Colonic mucosa (tissue), 4 donors: ENCODE results near the gene MB21D2. TPM values are rescaled to one million over a fixed set of nuclear protein-coding genes. Genes with fewer than 3 reads are reported as not detected.

ENCODE experiments used
- DNase-seq: peaks from one replicate; pipeline ENCODE4 v3.0.0-alpha.2; 2020
- H3K27ac ChIP-seq: fragments of 200-600 bp; one replicate; pipeline ENCODE4 v1.8.0; 2021
- H3K27me3 ChIP-seq: fragments of 200-600 bp; one replicate; pipeline ENCODE4 v1.8.0; 2021
- H3K36me3 ChIP-seq: fragments of 200-600 bp; one replicate; pipeline ENCODE4 v1.8.0; 2021
- H3K4me1 ChIP-seq: fragments of 200-600 bp; one replicate; pipeline ENCODE4 v1.8.0; 2021; ENCODE audit warnings: mild to moderate bottlenecking
- H3K4me3 ChIP-seq: fragments of 200-600 bp; one replicate; pipeline ENCODE4 v1.8.0; 2021
- H3K9ac ChIP-seq, 2 donors: one replicate each; pipeline ENCODE4 v1.7.0; 2013; ENCODE audit warnings: control low read depth in 2 of 2, low read depth in 2 of 2, low read length in 2 of 2
- H3K9me3 ChIP-seq: fragments of 200-600 bp; one replicate; pipeline ENCODE4 v1.8.0; 2021
- intact Hi-C: fragments of 100-400 bp; cut with DNase I; formaldehyde crosslinking; loops from one replicate; pipeline ENCODE4 v1.14.1; 2022
- total RNA-seq, 2 donors: library from RNA; stranded (reverse); fragmentation: NEBNext Ultra II Directional in 1 of 2; extraction: Animal tissue kit (Norgen Biotek cat#: 25700) in 1 of 2; gene quantifications; one replicate each; pipeline ENCODE4 v1.2.1, GENCODE V29; 2021
- TF ChIP-seq, protein P1 (sequence below): fragments of 200-600 bp; IDR thresholded peaks from one replicate; pipeline ENCODE4 v1.8.0; 2022; ENCODE audit warnings: antibody characterized with exemption, mild to moderate bottlenecking
- donor health status: healthy.
- donor health status: DM: no; HTN: no; CAD: no.
- donor health status: DM: no; HTN: no; CAD: no.

MB21D2 gene
- total RNA-seq, 2 donors from 2014 or later, result 2.8 to 4.4 TPM

GRCh38 chr3:192747145-192747544 lies 170.5 kb downstream of the MB21D2 start:
- no peak overlapping the region for H3K9ac ChIP-seq
- no peak for DNase-seq
- no peaks in the 10 kb centered on the region for H3K9me3 ChIP-seq
- TF ChIP-seq, protein P1, sequence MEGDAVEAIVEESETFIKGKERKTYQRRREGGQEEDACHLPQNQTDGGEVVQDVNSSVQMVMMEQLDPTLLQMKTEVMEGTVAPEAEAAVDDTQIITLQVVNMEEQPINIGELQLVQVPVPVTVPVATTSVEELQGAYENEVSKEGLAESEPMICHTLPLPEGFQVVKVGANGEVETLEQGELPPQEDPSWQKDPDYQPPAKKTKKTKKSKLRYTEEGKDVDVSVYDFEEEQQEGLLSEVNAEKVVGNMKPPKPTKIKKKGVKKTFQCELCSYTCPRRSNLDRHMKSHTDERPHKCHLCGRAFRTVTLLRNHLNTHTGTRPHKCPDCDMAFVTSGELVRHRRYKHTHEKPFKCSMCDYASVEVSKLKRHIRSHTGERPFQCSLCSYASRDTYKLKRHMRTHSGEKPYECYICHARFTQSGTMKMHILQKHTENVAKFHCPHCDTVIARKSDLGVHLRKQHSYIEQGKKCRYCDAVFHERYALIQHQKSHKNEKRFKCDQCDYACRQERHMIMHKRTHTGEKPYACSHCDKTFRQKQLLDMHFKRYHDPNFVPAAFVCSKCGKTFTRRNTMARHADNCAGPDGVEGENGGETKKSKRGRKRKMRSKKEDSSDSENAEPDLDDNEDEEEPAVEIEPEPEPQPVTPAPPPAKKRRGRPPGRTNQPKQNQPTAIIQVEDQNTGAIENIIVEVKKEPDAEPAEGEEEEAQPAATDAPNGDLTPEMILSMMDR, result no peak
- H3K27me3 ChIP-seq, result no peaks in the 10 kb centered on the region
- H3K4me1 ChIP-seq, result no peaks in the 10 kb centered on the region
- no peak overlapping the region for H3K4me3 ChIP-seq
- H3K27ac ChIP-seq, result no peak overlapping the region
- intact Hi-C loops, result no loop called here
- H3K36me3 ChIP-seq, result no peaks in the 10 kb centered on the region

Other genes with a start within 250 kb of the MB21D2 start
- gene FGF12, start 190.3 kb downstream of the MB21D2 start, total RNA-seq, result under 1 TPM; 0.25 to 0.48 TPM